HEK293 (cell line): Measurements from ENCODE around the gene DYNLT2B.

Experiments used
- EGR2 ChIP-seq: fragments of 450-650 bp; formaldehyde crosslinking; IDR thresholded peaks from 2 replicates; pipeline ENCODE4 v1.5.1; 2016; ENCODE audit warnings: low read depth, missing biosample characterization, missing genetic modification characterization
- GFI1B ChIP-seq: fragments of 450-650 bp; formaldehyde crosslinking; IDR thresholded peaks from 2 replicates; pipeline ENCODE4 v1.5.1; 2016; ENCODE audit warnings: missing biosample characterization, missing genetic modification characterization
- GLI4 ChIP-seq: fragments of 450-650 bp; formaldehyde crosslinking; IDR thresholded peaks from 2 replicates; pipeline ENCODE4 v1.5.1; 2016; ENCODE audit warnings: missing biosample characterization, missing genetic modification characterization
- KLF1 ChIP-seq: fragments of 450-650 bp; formaldehyde crosslinking; IDR thresholded peaks from 2 replicates; pipeline ENCODE4 v1.5.1; 2016; ENCODE audit warnings: missing biosample characterization, missing genetic modification characterization
- KLF16 ChIP-seq: fragments of 450-650 bp; formaldehyde crosslinking; IDR thresholded peaks from 2 replicates; pipeline ENCODE4 v1.5.1; 2017; ENCODE audit warnings: missing biosample characterization, missing genetic modification characterization
- MEIS1 ChIP-seq: sonication (generic); formaldehyde crosslinking; IDR thresholded peaks from 2 replicates; pipeline ENCODE4 v1.8.1; 2022; ENCODE audit warnings: missing genetic modification reagents, mild to moderate bottlenecking, borderline replicate concordance
- OSR2 ChIP-seq: fragments of 450-650 bp; formaldehyde crosslinking; IDR thresholded peaks from 2 replicates; pipeline ENCODE4 v1.5.1; 2016; ENCODE audit warnings: missing biosample characterization, missing genetic modification characterization
- REPIN1 ChIP-seq: fragments of 450-650 bp; formaldehyde crosslinking; IDR thresholded peaks from 2 replicates; pipeline ENCODE4 v1.5.1; 2017; ENCODE audit warnings: missing biosample characterization, missing genetic modification characterization, low read depth
- SCRT2 ChIP-seq: fragments of 450-650 bp; formaldehyde crosslinking; IDR thresholded peaks from 2 replicates; pipeline ENCODE4 v1.5.1; 2016; ENCODE audit warnings: missing biosample characterization, missing genetic modification characterization
- SP3 ChIP-seq: fragments of 450-650 bp; formaldehyde crosslinking; IDR thresholded peaks from 2 replicates; pipeline ENCODE4 v1.5.1; 2016; ENCODE audit warnings: missing biosample characterization, missing genetic modification characterization
- SP7 ChIP-seq: fragments of 450-650 bp; formaldehyde crosslinking; IDR thresholded peaks from 2 replicates; pipeline ENCODE4 v1.5.1; 2016; ENCODE audit warnings: missing biosample characterization, missing genetic modification characterization
- TCF7L2 ChIP-seq: IDR thresholded peaks from 2 replicates; pipeline ENCODE4 v1.6.1; 2011; ENCODE audit warnings: low read depth, mild to moderate bottlenecking, inconsistent platforms, low read length, moderate library complexity, borderline replicate concordance
- YY2 ChIP-seq: fragments of 450-650 bp; formaldehyde crosslinking; IDR thresholded peaks from 2 replicates; pipeline ENCODE4 v1.5.1; 2016; ENCODE audit warnings: missing biosample characterization, missing genetic modification characterization
- ZBTB1 ChIP-seq: fragments of 450-650 bp; formaldehyde crosslinking; IDR thresholded peaks from 2 replicates; pipeline ENCODE4 v1.5.1; 2016; ENCODE audit warnings: missing biosample characterization, missing genetic modification characterization
- ZBTB20 ChIP-seq: fragments of 450-650 bp; formaldehyde crosslinking; IDR thresholded peaks from 2 replicates; pipeline ENCODE4 v1.5.1; 2016; ENCODE audit warnings: missing biosample characterization, missing genetic modification characterization
- ZBTB8A ChIP-seq: fragments of 450-650 bp; formaldehyde crosslinking; IDR thresholded peaks from 2 replicates; pipeline ENCODE4 v1.5.1; 2016; ENCODE audit warnings: missing biosample characterization, missing genetic modification characterization
- ZFP37 ChIP-seq: fragments of 450-650 bp; formaldehyde crosslinking; IDR thresholded peaks from 2 replicates; pipeline ENCODE4 v1.5.1; 2016; ENCODE audit warnings: missing biosample characterization, missing genetic modification characterization
- ZFP69B ChIP-seq: fragments of 450-650 bp; formaldehyde crosslinking; IDR thresholded peaks from 2 replicates; pipeline ENCODE4 v1.5.1; 2016; ENCODE audit warnings: missing biosample characterization, missing genetic modification characterization
- ZNF169 ChIP-seq: fragments of 450-650 bp; formaldehyde crosslinking; IDR thresholded peaks from 2 replicates; pipeline ENCODE4 v1.5.1; 2016; ENCODE audit warnings: missing biosample characterization, missing genetic modification characterization
- ZNF341 ChIP-seq: fragments of 450-650 bp; formaldehyde crosslinking; IDR thresholded peaks from 2 replicates; pipeline ENCODE4; 2016; ENCODE audit warnings: low read depth, missing biosample characterization, missing genetic modification characterization
- ZNF366 ChIP-seq: fragments of 450-650 bp; formaldehyde crosslinking; conservative IDR thresholded peaks from 2 replicates; pipeline ENCODE4 v1.5.1; 2016; ENCODE audit warnings: missing biosample characterization, missing genetic modification characterization
- ZNF398 ChIP-seq: fragments of 450-650 bp; formaldehyde crosslinking; IDR thresholded peaks from 2 replicates; pipeline ENCODE4 v1.5.1; 2017; ENCODE audit warnings: missing biosample characterization, missing genetic modification characterization
- ZNF473 ChIP-seq: fragments of 450-650 bp; formaldehyde crosslinking; IDR thresholded peaks from 2 replicates; pipeline ENCODE4 v1.5.1; 2017; ENCODE audit warnings: missing biosample characterization, missing genetic modification characterization
- ZNF488 ChIP-seq: fragments of 450-650 bp; formaldehyde crosslinking; IDR thresholded peaks from 2 replicates; pipeline ENCODE4 v1.5.1; 2016; ENCODE audit warnings: missing biosample characterization, missing genetic modification characterization
- ZNF518A ChIP-seq: fragments of 450-650 bp; formaldehyde crosslinking; conservative IDR thresholded peaks from 2 replicates; pipeline ENCODE4 v1.5.1; 2016; ENCODE audit warnings: low read depth, missing biosample characterization, missing genetic modification characterization
- ZNF558 ChIP-seq: fragments of 450-650 bp; formaldehyde crosslinking; IDR thresholded peaks from 2 replicates; pipeline ENCODE4 v1.5.1; 2016; ENCODE audit warnings: missing biosample characterization, missing genetic modification characterization
- ZNF610 ChIP-seq: fragments of 450-650 bp; formaldehyde crosslinking; IDR thresholded peaks from 2 replicates; pipeline ENCODE4 v1.5.1; 2016; ENCODE audit warnings: missing biosample characterization, missing genetic modification characterization, borderline replicate concordance
- ZNF621 ChIP-seq: fragments of 450-650 bp; formaldehyde crosslinking; IDR thresholded peaks from 2 replicates; pipeline ENCODE4 v1.5.1; 2017; ENCODE audit warnings: missing biosample characterization, missing genetic modification characterization
- ZNF660 ChIP-seq: fragments of 450-650 bp; IDR thresholded peaks from 2 replicates; pipeline ENCODE4 v1.5.1; 2018; ENCODE audit warnings: missing biosample characterization, mild to moderate bottlenecking, missing genetic modification characterization
- ZNF692 ChIP-seq: fragments of 450-650 bp; formaldehyde crosslinking; IDR thresholded peaks from 2 replicates; pipeline ENCODE4 v1.5.1; 2016; ENCODE audit warnings: missing biosample characterization, missing genetic modification characterization

DYNLT2B gene

GRCh38 chr3:196287440-196288140 is 30.4 kb downstream of the DYNLT2B start, which contains the start of gene PCYT1A (continued):
- TF ChIP-seq ZNF692 (tag by site-specific recombination) (peak; percentile 66; the same call in 1 of the 2 replicates), KLF1 (tag by site-specific recombination) (0 out of 2 replicates have a peak, but pooled peaks have one; percentile 8), ZNF518A (tag by site-specific recombination) (peak; percentile 72), SCRT2 (tag by site-specific recombination) (peak; percentile 77), ZNF398 (tag by site-specific recombination) (no peak), ZNF366 (tag by site-specific recombination) (peak; percentile 49; the same call in 1 of the 2 replicates), GFI1B (no peak), REPIN1 (tag by site-specific recombination) (peak; percentile 55), EGR2 (tag by site-specific recombination) (peak; percentile 57), SP7 (peak; percentile 85), SP3 (tag by site-specific recombination) (peak; percentile 58), ZNF473 (tag by site-specific recombination) (no peak), ZBTB8A (tag by site-specific recombination) (peak; percentile 87), OSR2 (peak; percentile 84), ZNF488 (tag by site-specific recombination) (no peak), ZNF660 (tag by site-specific recombination) (peak; percentile 94), YY2 (tag by site-specific recombination) (no peak), ZFP69B (tag by site-specific recombination) (peak; percentile 54; the same call in 1 of the 2 replicates), ZFP37 (tag by site-specific recombination) (peak; percentile 96), ZBTB20 (tag by site-specific recombination) (peak; percentile 84; the same call in 1 of the 2 replicates), ZNF558 (tag by site-specific recombination) (peak; percentile 19; the same call in 1 of the 2 replicates), TCF7L2 (no peak), MEIS1 (CRISPR knock-in tag) (no peak), ZNF610 (tag by site-specific recombination) (peak; percentile 49; the same call in 1 of the 2 replicates), ZNF169 (no peak), ZNF341 (tag by site-specific recombination) (peak; percentile 100), ZBTB1 (tag by site-specific recombination) (peak; percentile 84), ZNF621 (tag by site-specific recombination) (no peak), KLF16 (tag by site-specific recombination) (peak; percentile 87), GLI4 (tag by site-specific recombination) (peak; percentile 76; the same call in 1 of the 2 replicates)
